KBM-7 (cell line): ENCODE measurements around the gene EPHA5.

Source experiments
- DNase-seq: peaks from one replicate; pipeline ENCODE4 v3.0.0-alpha.2; 2015
- in situ Hi-C: fragments of 300-500 bp; cut with MboI; formaldehyde crosslinking; loops from 2 replicates; pipeline ENCODE4 v1.14.3; 2020; ENCODE audit warnings: low sequenced_read_pairs, low pct_unique_long_range_greater_than_20kb, mixed read lengths

EPHA5 gene

GRCh38 chr4:65670331-65671031 is at the start of gene EPHA5:
EPHA5 (minus strand) TSS chr4:65670489; CDS start chr4:65669742, 747 bp downstream.
- DNase-seq: peak; percentile 26
- in situ Hi-C loops: no loop called here

GRCh38 chr4:65719635-65720034 is 49.3 kb upstream of the EPHA5 start:
- in situ Hi-C loops: no loop called here

GRCh38 chr4:65698631-65699030 is 28.3 kb upstream of the EPHA5 start:
- in situ Hi-C loops: no loop called here
- DNase-seq: no peak

More at GRCh38 chr4:65719635-65720034, 49.3 kb upstream of the EPHA5 start:
- no peak for DNase-seq

GRCh38 chr4:65696436-65696835 is 26.1 kb upstream of the EPHA5 start:
- in situ Hi-C loops: no loop called here
- DNase-seq: no peak

GRCh38 chr4:65671372-65671771 is 1.1 kb upstream of the EPHA5 start:
- in situ Hi-C loops: no loop called here
- no peak for DNase-seq

GRCh38 chr4:65670020-65670330 is 314 bp downstream of the EPHA5 start:
- DNase-seq: no peak
- in situ Hi-C loops: no loop called here

- no peak for DNase-seq
- in situ Hi-C loops: no loop called here
Observed at GRCh38 chr4:65669111-65670019, 924 bp downstream of the EPHA5 start.

GRCh38 chr4:65668201-65669089 is 1.8 kb downstream of the EPHA5 start:
- in situ Hi-C loops: no loop called here
- DNase-seq: no peak

- in situ Hi-C loops: no loop called here
- no peak for DNase-seq
Observed at GRCh38 chr4:65667506-65668041, 2.7 kb downstream of the EPHA5 start.

- in situ Hi-C loops: no loop called here
- no peak for DNase-seq
Observed at GRCh38 chr4:65665771-65666523, 4.3 kb downstream of the EPHA5 start.

GRCh38 chr4:65661471-65661870 is 8.8 kb downstream of the EPHA5 start:
- in situ Hi-C loops: no loop called here
- DNase-seq: no peak

GRCh38 chr4:65658117-65658516 is 12.2 kb downstream of the EPHA5 start:
- no peak for DNase-seq
- in situ Hi-C loops: no loop called here

GRCh38 chr4:65656008-65656407 is 14.3 kb downstream of the EPHA5 start:
- in situ Hi-C loops: no loop called here
- DNase-seq: no peak

- in situ Hi-C loops: no loop called here
Observed at GRCh38 chr4:65654976-65655375, 15.3 kb downstream of the EPHA5 start.

GRCh38 chr4:65653740-65654361 is 16.4 kb downstream of the EPHA5 start:
- in situ Hi-C loops: no loop called here
- no peak for DNase-seq

More at GRCh38 chr4:65654976-65655375, 15.3 kb downstream of the EPHA5 start:
- no peak for DNase-seq

- in situ Hi-C loops: no loop called here
- no peak for DNase-seq
Observed at GRCh38 chr4:65651751-65652150, 18.5 kb downstream of the EPHA5 start.

- DNase-seq: no peak
- in situ Hi-C loops: no loop called here
Observed at GRCh38 chr4:65651031-65651430, 19.3 kb downstream of the EPHA5 start.

GRCh38 chr4:65646136-65646535 is 24.2 kb downstream of the EPHA5 start:
- no peak for DNase-seq
- in situ Hi-C loops: no loop called here
